ENCODE data around the gene THSD7A. TPM values are rescaled to one million over a fixed set of nuclear protein-coding genes. Genes with fewer than 3 reads are reported as not detected.

THSD7A gene
- total RNA-seq, 1 experiment from 2014 or later = 0.64 TPM

GRCh38 chr7:11540271-11540761 lies 291.7 kb downstream of the THSD7A start:
- Histone ChIP-seq H3K9me3 (ENCODE audit: low read depth, low read length, poor library complexity, severe bottlenecking) (no peaks in the 10 kb centered on the region), H3K27me3 (replicated peaks; ENCODE audit: insufficient read depth, low read depth, low read length, poor library complexity) (no peaks in the 10 kb centered on the region), H3K4me1 (ENCODE audit: insufficient read depth, low read length, poor library complexity, severe bottlenecking) (peaks cover 24% of the 10 kb centered on the region), H3K4me3 (ENCODE audit: low read depth, low read length, poor library complexity, severe bottlenecking) (no peak overlapping the region), H3K27ac (ENCODE audit: low read depth, low read length, poor library complexity, severe bottlenecking) (peak overlapping the region; percentile 41), H3K36me3 (ENCODE audit: insufficient read depth, low read length, poor library complexity, severe bottlenecking) (no peaks in the 10 kb centered on the region)
- BruUV-seq (replicated peaks) = no TSS peak
- intact Hi-C loops (cut with micrococcal nuclease; ENCODE audit: unreplicated experiment) = no loop called here
- POLR2A ChIA-PET (ENCODE audit: low non-redundant PET) = no interaction called here
- CTCF ChIA-PET = no interaction called here
- TF ChIP-seq, protein P1, sequence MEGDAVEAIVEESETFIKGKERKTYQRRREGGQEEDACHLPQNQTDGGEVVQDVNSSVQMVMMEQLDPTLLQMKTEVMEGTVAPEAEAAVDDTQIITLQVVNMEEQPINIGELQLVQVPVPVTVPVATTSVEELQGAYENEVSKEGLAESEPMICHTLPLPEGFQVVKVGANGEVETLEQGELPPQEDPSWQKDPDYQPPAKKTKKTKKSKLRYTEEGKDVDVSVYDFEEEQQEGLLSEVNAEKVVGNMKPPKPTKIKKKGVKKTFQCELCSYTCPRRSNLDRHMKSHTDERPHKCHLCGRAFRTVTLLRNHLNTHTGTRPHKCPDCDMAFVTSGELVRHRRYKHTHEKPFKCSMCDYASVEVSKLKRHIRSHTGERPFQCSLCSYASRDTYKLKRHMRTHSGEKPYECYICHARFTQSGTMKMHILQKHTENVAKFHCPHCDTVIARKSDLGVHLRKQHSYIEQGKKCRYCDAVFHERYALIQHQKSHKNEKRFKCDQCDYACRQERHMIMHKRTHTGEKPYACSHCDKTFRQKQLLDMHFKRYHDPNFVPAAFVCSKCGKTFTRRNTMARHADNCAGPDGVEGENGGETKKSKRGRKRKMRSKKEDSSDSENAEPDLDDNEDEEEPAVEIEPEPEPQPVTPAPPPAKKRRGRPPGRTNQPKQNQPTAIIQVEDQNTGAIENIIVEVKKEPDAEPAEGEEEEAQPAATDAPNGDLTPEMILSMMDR (conservative IDR thresholded peaks at IDR 0.05; ENCODE audit: low read depth, low read length) = no peak
- no peak for TF ChIP-seq EZH2 (IDR thresholded peaks at IDR 0.05; ENCODE audit: borderline replicate concordance, low read depth, low read length, poor library complexity, severe bottlenecking)
- peak; percentile 69 for DNase-seq (ENCODE audit: low spot score)

GRCh38 chr7:11539853-11540252 lies 292.1 kb downstream of the THSD7A start:
- peak; percentile 28 for DNase-seq (ENCODE audit: low spot score)
- H3K36me3 ChIP-seq (ENCODE audit: insufficient read depth, low read length, poor library complexity, severe bottlenecking) = no peaks in the 10 kb centered on the region
- peaks cover 24% of the 10 kb centered on the region for H3K4me1 ChIP-seq (ENCODE audit: insufficient read depth, low read length, poor library complexity, severe bottlenecking)
- TF ChIP-seq, protein P1 (conservative IDR thresholded peaks at IDR 0.05; ENCODE audit: low read depth, low read length) = no peak
- TF ChIP-seq EZH2 (IDR thresholded peaks at IDR 0.05; ENCODE audit: borderline replicate concordance, low read depth, low read length, poor library complexity, severe bottlenecking) = no peak
- no peak overlapping the region for H3K4me3 ChIP-seq (ENCODE audit: low read depth, low read length, poor library complexity, severe bottlenecking)
- no peaks in the 10 kb centered on the region for H3K9me3 ChIP-seq (ENCODE audit: low read depth, low read length, poor library complexity, severe bottlenecking)
- CTCF ChIA-PET = no interaction called here
- POLR2A ChIA-PET (ENCODE audit: low non-redundant PET) = interaction anchor here (0.5 to 0.6 kb wide), 2 partner anchors 90 to 315 kb away, joined by 3 to 6 read pairs; no protein-coding TSS in a partner anchor
- intact Hi-C loops (cut with micrococcal nuclease; ENCODE audit: unreplicated experiment) = no loop called here
- BruUV-seq (replicated peaks) = no TSS peak
- peak overlapping the region; percentile 41 for H3K27ac ChIP-seq (ENCODE audit: low read depth, low read length, poor library complexity, severe bottlenecking)
- H3K27me3 ChIP-seq (replicated peaks; ENCODE audit: insufficient read depth, low read depth, low read length, poor library complexity) = no peaks in the 10 kb centered on the region

- no peaks in the 10 kb centered on the region for H3K36me3 ChIP-seq (ENCODE audit: insufficient read depth, low read length, poor library complexity, severe bottlenecking)
- ChIA-PET CTCF (no interaction called here), POLR2A (ENCODE audit: low non-redundant PET) (no interaction called here)
- BruUV-seq (replicated peaks) = no TSS peak
- no peak overlapping the region for H3K4me3 ChIP-seq (ENCODE audit: low read depth, low read length, poor library complexity, severe bottlenecking)
- H3K4me1 ChIP-seq (ENCODE audit: insufficient read depth, low read length, poor library complexity, severe bottlenecking) = peaks cover 21% of the 10 kb centered on the region
- no peak for DNase-seq (ENCODE audit: low spot score)
- intact Hi-C loops (cut with micrococcal nuclease; ENCODE audit: unreplicated experiment) = no loop called here
- TF ChIP-seq, protein P1 (conservative IDR thresholded peaks at IDR 0.05; ENCODE audit: low read depth, low read length) = no peak
- no peak for TF ChIP-seq EZH2 (IDR thresholded peaks at IDR 0.05; ENCODE audit: borderline replicate concordance, low read depth, low read length, poor library complexity, severe bottlenecking)
- no peaks in the 10 kb centered on the region for H3K27me3 ChIP-seq (replicated peaks; ENCODE audit: insufficient read depth, low read depth, low read length, poor library complexity)
- no peak overlapping the region for H3K27ac ChIP-seq (ENCODE audit: low read depth, low read length, poor library complexity, severe bottlenecking)
- no peaks in the 10 kb centered on the region for H3K9me3 ChIP-seq (ENCODE audit: low read depth, low read length, poor library complexity, severe bottlenecking)
These were observed 293.2 kb downstream of the THSD7A start for GRCh38 chr7:11538751-11539299.
